Suppressor macrophage treated with lipopolysaccharide for 4 hours (primary cell): ENCODE results near the gene NTMT2.
"Not testable (repeated sequence)": the region's sequence is repeated elsewhere in the genome, so short reads cannot be mapped to it uniquely, and the experiment has no call there.

Experiments
- DNase-seq: peaks from one replicate; pipeline ENCODE4 v3.0.0-alpha.2; 2020

Gene NTMT2

GRCh38 chr1:170145770-170146676 is at the start of gene NTMT2:
TSS of gene NTMT2 (plus strand) at chr1:170145959. CDS start at chr1:170146108, 149 bp downstream.
- DNase-seq, result no peak

DNA sequence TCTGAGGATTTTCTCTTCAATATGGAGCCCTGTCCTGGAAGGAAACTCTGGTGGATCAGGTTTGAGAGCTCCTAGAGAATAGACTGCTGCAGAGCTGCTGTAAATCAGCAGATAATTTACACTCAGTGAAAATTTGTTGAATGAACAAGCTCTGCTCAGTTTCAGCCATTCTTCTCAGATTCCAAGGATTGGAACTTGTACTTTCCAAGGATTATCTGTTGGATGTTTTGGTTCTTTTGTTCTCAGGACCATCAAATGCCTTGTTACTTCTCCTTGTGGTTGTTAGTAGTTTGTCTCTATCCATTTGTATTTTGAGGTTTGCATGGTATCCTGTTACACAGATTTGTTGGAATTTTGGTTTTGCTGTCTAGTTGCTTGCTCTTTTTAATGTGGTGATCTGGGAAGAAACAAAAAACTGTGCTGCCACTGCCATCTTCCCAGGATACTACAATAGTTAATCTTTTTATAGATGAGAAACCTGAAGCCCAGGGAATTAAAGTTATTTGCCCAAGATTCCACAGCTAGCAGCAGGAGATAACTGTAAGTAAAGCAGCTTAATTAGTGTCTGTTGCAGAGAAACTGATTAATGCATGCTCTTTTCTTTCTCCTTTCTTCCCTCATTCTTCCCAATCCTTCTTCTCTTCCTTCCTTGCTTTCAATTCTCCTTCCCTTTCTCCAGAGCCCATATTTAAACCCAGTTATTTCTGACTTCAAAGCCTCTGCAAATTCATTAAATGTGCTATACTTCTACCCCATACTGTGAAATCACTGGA is 49.6 kb upstream of the NTMT2 start:
- DNase-seq, result no peak

DNA sequence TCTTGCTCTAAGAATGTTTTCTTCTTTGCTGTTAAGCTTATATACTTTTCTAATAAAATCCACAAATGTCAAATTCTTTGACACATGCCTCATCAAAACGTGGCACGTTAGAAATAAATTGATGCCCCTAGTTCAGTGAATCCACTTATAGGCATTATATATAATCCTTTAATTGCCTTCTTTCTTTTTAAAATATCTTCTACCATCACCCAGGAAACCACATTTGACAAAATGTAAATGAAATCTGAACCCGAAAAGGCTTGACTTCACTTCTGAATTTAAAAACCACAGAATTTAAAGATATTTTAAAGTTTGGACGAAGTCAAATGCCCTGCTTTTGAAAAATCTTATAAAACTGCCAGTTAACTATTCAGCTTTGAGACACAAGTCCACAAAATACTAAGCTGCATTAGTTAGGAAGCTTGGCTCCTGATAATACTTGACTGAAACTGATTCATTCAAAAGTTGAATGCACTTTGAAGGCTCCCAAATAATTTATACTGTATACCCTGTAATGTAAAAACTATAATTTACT is 48.9 kb upstream of the NTMT2 start:
- no peak for DNase-seq

- DNase-seq, result no peak
These were observed 48.3 kb upstream of the NTMT2 start for GRCh38 chr1:170097449-170097948.

GRCh38 chr1:170113140-170113539 is 32.6 kb upstream of the NTMT2 start:
- not testable (repeated sequence) for DNase-seq

- no peak for DNase-seq
These were observed 30.9 kb upstream of the NTMT2 start for GRCh38 chr1:170114906-170115305.

- DNase-seq, result no peak
These were observed 23.4 kb upstream of the NTMT2 start for GRCh38 chr1:170122366-170122765.

DNA sequence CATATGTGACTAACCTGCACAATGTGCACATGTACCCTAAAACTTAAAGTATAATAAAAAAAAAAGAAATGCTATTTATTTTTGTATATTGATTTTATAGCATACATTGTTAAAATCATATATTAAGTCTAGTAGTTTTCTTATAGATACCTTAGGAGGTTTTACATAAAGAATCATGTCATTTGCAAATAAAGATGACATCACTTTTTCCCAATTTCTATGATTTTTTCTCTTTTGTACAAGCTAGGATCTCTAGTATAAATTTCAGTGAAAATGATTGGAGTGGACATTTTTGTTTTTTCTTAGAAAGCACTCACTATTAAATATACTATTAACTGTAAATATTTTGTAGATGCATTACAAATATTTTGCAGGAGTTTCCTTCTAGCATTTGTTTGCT is 20.5 kb upstream of the NTMT2 start:
- DNase-seq, result no peak

DNA sequence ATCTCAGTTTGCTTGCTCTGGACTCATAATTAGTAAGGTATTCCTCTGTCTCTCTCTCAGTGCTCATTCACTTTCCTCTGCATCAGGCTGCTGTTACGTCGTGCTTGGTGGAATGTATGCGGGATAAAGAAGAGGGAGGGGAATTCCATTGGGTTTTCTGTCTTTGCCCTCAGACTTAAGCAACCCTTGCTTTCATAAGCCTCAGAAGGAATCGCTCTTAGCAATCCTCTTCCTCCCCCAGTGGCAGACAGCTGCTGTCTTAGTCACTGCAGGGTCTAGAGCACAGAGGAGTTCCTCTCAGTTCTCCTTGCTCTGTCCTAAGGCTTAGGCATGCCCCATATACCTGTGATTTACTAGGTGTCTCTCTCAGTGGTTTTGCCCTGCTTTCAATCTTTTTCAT is 19.1 kb upstream of the NTMT2 start:
- peak; percentile 6 for DNase-seq

- DNase-seq, result no peak
These were observed 14.3 kb upstream of the NTMT2 start for GRCh38 chr1:170131450-170131849.

DNA sequence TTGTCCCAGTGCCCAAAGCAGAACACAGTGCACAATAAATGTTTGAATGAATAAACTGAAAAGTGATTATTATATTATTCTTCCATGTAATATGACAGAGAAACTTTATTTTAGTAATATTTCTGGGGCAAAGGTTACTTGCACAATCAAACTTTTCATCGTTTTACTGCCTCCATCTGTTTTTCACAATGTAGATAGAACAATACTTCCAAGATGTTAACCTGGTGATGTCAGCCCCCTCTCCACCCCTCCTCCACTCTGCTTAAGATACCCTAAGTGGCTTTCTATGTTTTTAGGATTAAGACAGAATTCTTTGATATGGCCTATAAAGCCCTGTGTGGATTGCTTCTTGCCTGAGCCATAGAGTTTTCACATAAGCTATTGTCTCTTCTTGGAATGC is 13.8 kb upstream of the NTMT2 start:
- no peak for DNase-seq

- DNase-seq, result no peak
These were observed 11.8 kb upstream of the NTMT2 start for GRCh38 chr1:170133766-170134495.

GRCh38 chr1:170134521-170134920 is 11.2 kb upstream of the NTMT2 start:
- DNase-seq, result no peak

DNA sequence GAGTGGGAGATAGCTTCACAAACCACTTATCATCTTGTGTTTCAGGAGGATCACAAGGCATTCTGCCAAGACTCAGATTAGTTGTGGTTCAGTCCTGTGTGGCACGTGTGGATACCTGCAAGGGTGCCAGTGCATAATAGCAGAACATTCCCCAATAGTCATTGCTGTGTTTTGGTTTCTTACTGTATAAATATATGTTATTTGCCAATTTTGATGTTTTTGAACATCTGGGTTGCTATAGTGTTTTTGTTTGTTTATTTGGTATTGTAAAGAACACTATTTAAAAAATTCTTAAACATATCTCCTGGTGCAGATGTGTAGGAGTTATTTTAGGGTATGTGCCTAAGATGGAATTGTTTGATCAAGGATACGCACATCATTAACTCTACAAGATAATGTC is 5.4 kb upstream of the NTMT2 start:
- no peak for DNase-seq

GRCh38 chr1:170145061-170145460 is 698 bp upstream of the NTMT2 start:
- no peak for DNase-seq

DNA sequence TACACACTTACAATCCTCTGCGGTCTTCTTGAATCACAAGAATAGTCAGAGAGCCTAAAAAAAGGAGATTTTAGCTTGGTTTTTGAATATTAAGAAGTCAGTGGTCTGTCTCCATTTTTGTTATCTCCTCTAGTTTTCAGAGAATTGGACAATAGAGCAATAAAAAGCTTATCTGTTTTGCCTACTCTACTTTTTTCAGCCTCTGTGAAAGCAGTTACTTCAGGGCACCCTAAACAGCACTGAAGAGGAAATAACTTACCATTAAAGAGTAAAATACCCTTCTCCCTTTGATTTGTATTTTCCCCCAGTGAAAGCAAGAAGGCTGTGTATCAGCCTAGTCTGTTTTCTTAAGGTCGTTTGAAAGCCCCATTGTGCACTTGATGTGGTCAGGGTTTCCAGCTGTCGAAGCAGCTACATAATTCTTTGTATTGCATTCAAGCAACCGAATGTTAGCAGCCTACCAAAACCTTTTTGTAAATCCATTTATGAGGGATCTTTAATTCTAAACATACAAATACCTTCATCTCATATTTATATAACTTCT is 1.0 kb downstream of the NTMT2 start:
- DNase-seq, result no peak

GRCh38 chr1:170149241-170149640 is 3.5 kb downstream of the NTMT2 start:
- no peak for DNase-seq

DNA sequence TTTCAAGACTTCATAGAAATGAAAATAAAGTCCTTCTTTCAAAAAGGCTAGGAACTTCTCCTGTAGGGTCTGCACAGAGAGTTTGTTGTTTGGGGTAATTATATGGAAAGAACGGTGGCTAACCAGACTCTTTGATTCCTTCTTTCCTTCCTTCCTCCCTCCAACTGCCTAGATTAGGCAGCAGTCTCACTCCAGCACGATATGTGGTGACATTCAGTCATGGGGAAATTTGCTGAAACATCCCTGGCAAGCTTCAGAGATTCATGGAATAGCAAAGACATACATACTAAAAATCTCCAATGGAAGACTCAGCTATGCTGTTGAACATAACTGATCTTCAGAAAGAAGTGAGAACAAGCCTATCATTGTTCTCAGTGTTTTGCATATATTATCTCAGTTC is 4.3 kb downstream of the NTMT2 start:
- DNase-seq, result no peak

- DNase-seq, result no peak
These were observed 5.2 kb downstream of the NTMT2 start for GRCh38 chr1:170150921-170151320.

DNA sequence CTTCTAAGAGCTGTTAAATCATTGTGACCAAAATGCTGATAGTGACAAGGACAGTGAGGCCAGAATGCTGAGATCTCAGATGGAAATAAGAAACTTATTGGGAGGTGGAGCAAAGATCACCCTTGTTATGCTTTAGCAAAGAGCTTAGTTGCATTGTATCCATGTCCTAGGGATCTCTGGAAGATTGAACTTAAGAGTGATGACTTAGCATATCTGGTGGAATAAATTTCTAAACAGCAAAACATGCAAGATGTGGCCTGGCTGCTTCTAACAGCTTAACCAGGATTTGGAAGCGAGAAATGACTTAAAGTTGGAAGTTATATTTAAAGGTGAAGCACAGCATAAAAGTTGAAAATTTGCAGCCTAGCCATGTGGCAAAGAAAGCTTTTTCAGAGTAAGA is 7.7 kb downstream of the NTMT2 start:
- no peak for DNase-seq

GRCh38 chr1:170155055-170155454 is 9.3 kb downstream of the NTMT2 start:
- no peak for DNase-seq

DNA sequence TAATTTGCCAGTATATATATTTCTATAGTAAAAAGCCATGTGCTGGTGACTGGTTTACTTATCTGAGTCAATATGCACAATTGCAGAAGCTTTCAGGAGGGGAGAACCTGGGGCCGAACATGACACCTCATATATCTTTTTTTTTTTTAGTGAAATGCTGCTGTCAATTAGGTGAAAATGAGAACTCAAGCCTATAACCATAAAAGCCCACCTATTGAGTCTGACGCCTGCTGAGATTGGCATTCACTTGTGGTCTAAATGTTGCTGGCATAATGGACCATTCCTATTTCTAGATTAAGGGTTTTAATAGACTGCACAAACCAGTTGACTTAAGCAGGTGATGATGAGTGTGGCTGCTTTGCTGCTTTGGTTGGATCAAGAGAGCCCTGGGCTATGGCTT is 10.8 kb downstream of the NTMT2 start:
- no peak for DNase-seq

GRCh38 chr1:170157820-170158219 is 12.1 kb downstream of the NTMT2 start:
- DNase-seq, result no peak
